Neuronal stem cell (in vitro differentiated cells): ENCODE results near the gene MAST4.

Experiments
- DNase-seq: peaks from one replicate; pipeline ENCODE4 v3.0.0-alpha.2; 2013; ENCODE audit warnings: low spot score
- H2AFZ ChIP-seq: one replicate; pipeline ENCODE4 v1.6.1; 2013; ENCODE audit warnings: mild to moderate bottlenecking, low read length, inconsistent platforms
- H2AK5ac ChIP-seq: 2 replicates; pipeline ENCODE4 v1.6.1; 2013; ENCODE audit warnings: low read depth, mild to moderate bottlenecking, inconsistent platforms, low read length, moderate library complexity, mixed read lengths
- H2BK120ac ChIP-seq: 2 replicates; pipeline ENCODE4 v1.6.1; 2013; ENCODE audit warnings: low read depth, mild to moderate bottlenecking, inconsistent platforms, low read length, moderate library complexity, mixed read lengths
- H2BK12ac ChIP-seq: one replicate; pipeline ENCODE4 v1.6.1; 2013; ENCODE audit warnings: low read length, inconsistent platforms
- H2BK15ac ChIP-seq: 2 replicates; pipeline ENCODE4 v1.6.1; 2013; ENCODE audit warnings: mild to moderate bottlenecking, low read length, inconsistent platforms, mixed read lengths
- H2BK5ac ChIP-seq: one replicate; pipeline ENCODE4 v1.6.1; 2013; ENCODE audit warnings: inconsistent platforms, mild to moderate bottlenecking, low read length, moderate library complexity
- H3K14ac ChIP-seq: one replicate; pipeline ENCODE4 v1.6.1; 2013; ENCODE audit warnings: low read length, inconsistent platforms
- H3K18ac ChIP-seq: 2 replicates; pipeline ENCODE4 v1.6.1; 2013; ENCODE audit warnings: low read length, inconsistent platforms
- H3K23ac ChIP-seq: 2 replicates; pipeline ENCODE4 v1.6.1; 2013; ENCODE audit warnings: low read depth, mild to moderate bottlenecking, mixed read lengths, low read length, inconsistent platforms; ENCODE audit not compliant: poor library complexity
- H3K27ac ChIP-seq: replicated peaks from 3 replicates; pipeline ENCODE4 v1.5.1; 2013; ENCODE audit warnings: low read length, inconsistent platforms
- H3K27me3 ChIP-seq, 3 experiments: 2 replicates each; pipeline ENCODE4 v1.6.1; 2013; ENCODE audit warnings: low read length in 3 of 3, mild to moderate bottlenecking in 2 of 3, inconsistent platforms in 1 of 3, low read depth in 1 of 3, mixed read lengths in 1 of 3, moderate library complexity in 1 of 3; ENCODE audit not compliant: control insufficient read depth in 3 of 3, insufficient read depth in 3 of 3
- H3K36me3 ChIP-seq, 2 donors: replicated peaks in 1 of 2; 2 replicates each; pipeline ENCODE4 v1.6.1; 2013; ENCODE audit warnings: low read length in 2 of 2; ENCODE audit not compliant: control insufficient read depth in 2 of 2, insufficient read depth in 2 of 2
- H3K4ac ChIP-seq: 2 replicates; pipeline ENCODE4 v1.6.1; 2013; ENCODE audit warnings: inconsistent platforms, mild to moderate bottlenecking, low read length, moderate library complexity
- H3K4me1 ChIP-seq, 2 donors: 1 replicate in 1 of 2; 2 replicates in 1 of 2; pipeline ENCODE4 v1.6.1; 2013; ENCODE audit warnings: low read length in 2 of 2, low read depth in 1 of 2; ENCODE audit not compliant: control insufficient read depth in 2 of 2, insufficient read depth in 1 of 2
- H3K4me2 ChIP-seq: one replicate; pipeline ENCODE4 v1.6.1; 2013; ENCODE audit warnings: mild to moderate bottlenecking, low read length, inconsistent platforms; ENCODE audit not compliant: insufficient read depth, poor library complexity, severe bottlenecking
- H3K4me3 ChIP-seq, 2 donors: 2 replicates each; pipeline ENCODE4 v1.5.1; 2013; ENCODE audit warnings: low read length in 2 of 2, mild to moderate bottlenecking in 2 of 2, inconsistent platforms in 1 of 2, moderate library complexity in 1 of 2
- H3K79me1 ChIP-seq: one replicate; pipeline ENCODE4 v1.6.1; 2013; ENCODE audit warnings: low read depth, mild to moderate bottlenecking, inconsistent platforms, low read length, moderate library complexity
- H3K9ac ChIP-seq: one replicate; pipeline ENCODE4 v1.6.1; 2013; ENCODE audit warnings: mild to moderate bottlenecking, low read depth, low read length, inconsistent platforms; ENCODE audit not compliant: poor library complexity
- H3K9me3 ChIP-seq, 2 donors: replicated peaks in 1 of 2; 2 replicates each; pipeline versions ENCODE3 to v1.6.1; 2013; ENCODE audit warnings: low read length in 2 of 2, mild to moderate bottlenecking in 2 of 2, inconsistent platforms in 1 of 2, low read depth in 1 of 2, mixed read lengths in 1 of 2, moderate library complexity in 1 of 2; ENCODE audit not compliant: control insufficient read depth in 2 of 2, insufficient read depth in 1 of 2
- H4K8ac ChIP-seq: one replicate; pipeline ENCODE4 v1.6.1; 2013; ENCODE audit warnings: low read depth, mild to moderate bottlenecking, inconsistent platforms, low read length, moderate library complexity
- H4K91ac ChIP-seq: one replicate; pipeline ENCODE4 v1.6.1; 2013; ENCODE audit warnings: low read length, low read depth, mild to moderate bottlenecking, inconsistent platforms; ENCODE audit not compliant: poor library complexity
- WGBS, 2 donors: extraction: QIAGEN DNeasy Blood & Tissue Kit; methylation state at CpG; one replicate each; pipeline ENCODE4 v1.1.7; 2013; ENCODE audit warnings: missing lambda C conversion rate in 2 of 2, mixed read lengths in 1 of 2; ENCODE audit not compliant: insufficient read length in 2 of 2, insufficient replicate concordance in 1 of 2; ENCODE audit errors: extremely low coverage in 2 of 2; 5-methylcytosine and 5-hydroxymethylcytosine counted together

Gene MAST4

GRCh38 chr5:66979738-66980137 lies 383.5 kb downstream of the MAST4 start:
- DNase-seq: no peak

DNA sequence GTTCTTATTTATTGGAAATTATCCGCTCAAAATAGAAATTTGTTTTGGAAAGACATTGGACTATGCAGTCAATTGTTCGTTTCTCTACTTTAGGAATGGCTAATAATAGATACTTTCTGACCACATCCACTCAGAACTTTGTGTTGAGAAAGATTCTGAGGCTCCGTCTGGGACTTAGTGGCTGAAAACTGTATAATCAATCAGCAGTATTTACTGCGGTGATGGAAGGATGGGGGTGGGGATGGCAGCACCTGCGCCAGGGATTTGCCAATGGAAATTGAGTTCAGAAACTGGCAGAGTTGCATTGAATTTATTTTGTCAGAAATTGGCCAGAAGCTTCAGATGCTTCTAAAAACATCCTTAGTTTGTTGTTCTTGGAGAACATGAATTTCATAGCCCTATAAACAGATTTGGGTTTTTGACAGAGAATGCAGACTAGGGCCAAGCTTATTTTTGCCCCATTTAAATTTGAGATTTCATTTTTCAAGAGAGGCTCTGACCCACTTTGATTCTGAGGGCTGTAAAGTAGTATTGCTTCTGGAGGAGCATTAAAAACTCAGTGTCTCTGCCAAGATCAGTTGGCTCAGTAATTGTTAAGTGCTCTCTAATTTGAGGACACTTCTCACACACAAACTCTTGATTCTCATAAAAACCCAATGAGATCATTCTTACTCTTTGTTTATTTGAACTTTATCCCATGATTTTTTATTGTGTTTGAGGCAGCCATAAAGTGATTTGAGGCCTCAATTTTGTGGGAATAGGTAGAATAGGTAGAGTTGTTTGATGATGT lies 385.3 kb downstream of the MAST4 start:
- Histone ChIP-seq H3K79me1 (no peaks in the 10 kb centered on the region), H2BK120ac (no peak overlapping the region), H3K36me3 (no peaks in the 10 kb centered on the region), H2BK5ac (no peak overlapping the region), H2BK15ac (no peak overlapping the region), H3K23ac (no peak overlapping the region), H3K27ac (no peak overlapping the region), H3K4ac (no peak overlapping the region), H4K8ac (no peak overlapping the region), H3K4me3 (no peak overlapping the region), H2AK5ac (no peak overlapping the region), H3K9ac (no peak overlapping the region), H4K91ac (no peak overlapping the region), H3K14ac (no peak overlapping the region), H3K27me3 (no peaks in the 10 kb centered on the region), H2BK12ac (no peak overlapping the region), H2AFZ (no peak overlapping the region), H3K4me1 (no peaks in the 10 kb centered on the region), H3K9me3 (no peaks in the 10 kb centered on the region), H3K18ac (no peak overlapping the region), H3K4me2 (no peak overlapping the region)
- no CpG with 5 or more reads among the region's 5 CpGs for WGBS, 2 donors
- DNase-seq: no peak

More at GRCh38 chr5:66979738-66980137, 383.5 kb downstream of the MAST4 start:
- no peak overlapping the region for H3K4ac ChIP-seq
- no peak overlapping the region for H3K14ac ChIP-seq
- no peak overlapping the region for H3K18ac ChIP-seq
- no peaks in the 10 kb centered on the region for H3K79me1 ChIP-seq
- H3K4me2 ChIP-seq: no peak overlapping the region
- H3K27ac ChIP-seq: no peak overlapping the region
- no peak overlapping the region for H2BK120ac ChIP-seq
- no peaks in the 10 kb centered on the region for H3K27me3 ChIP-seq
- peaks cover 0 to 3% of the 10 kb centered on the region in 2 donors for H3K4me1 ChIP-seq
- no peak overlapping the region for H2BK5ac ChIP-seq
- no peak overlapping the region for H3K23ac ChIP-seq
- H3K9ac ChIP-seq: no peak overlapping the region
- no CpG with 5 or more reads among the region's 3 CpGs for WGBS, 2 donors
- no peak overlapping the region for H4K91ac ChIP-seq
- no peak overlapping the region for H2AFZ ChIP-seq
- H3K9me3 ChIP-seq: peaks cover 0 to 2% of the 10 kb centered on the region in 2 donors
- no peak overlapping the region for H2AK5ac ChIP-seq
- no peak overlapping the region for H2BK12ac ChIP-seq
- H2BK15ac ChIP-seq: no peak overlapping the region
- H3K36me3 ChIP-seq: no peaks in the 10 kb centered on the region
- H3K4me3 ChIP-seq: no peak overlapping the region
- no peak overlapping the region for H4K8ac ChIP-seq

DNA sequence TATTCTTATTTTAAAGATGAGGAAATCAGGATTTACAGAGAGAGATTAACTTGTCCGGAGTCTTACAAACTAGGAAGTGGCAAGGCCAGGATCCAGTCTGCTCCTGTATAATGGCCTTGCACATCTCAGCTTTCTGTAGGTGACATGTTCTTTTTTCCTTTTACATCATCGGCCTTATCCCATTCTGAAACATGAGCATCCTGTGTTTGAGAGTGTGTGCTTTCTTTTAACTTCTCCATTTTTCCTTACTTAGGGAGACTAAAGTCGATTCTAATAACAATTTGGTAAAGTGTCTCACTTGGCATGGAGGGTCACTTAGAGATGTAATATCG lies 385.8 kb downstream of the MAST4 start:
- DNase-seq: no peak
- H3K23ac ChIP-seq: no peak overlapping the region
- H3K4ac ChIP-seq: no peak overlapping the region
- H2AFZ ChIP-seq: no peak overlapping the region
- H2BK12ac ChIP-seq: no peak overlapping the region
- H2BK120ac ChIP-seq: no peak overlapping the region
- H3K36me3 ChIP-seq: no peaks in the 10 kb centered on the region
- no peak overlapping the region for H2BK15ac ChIP-seq
- no peak overlapping the region for H3K27ac ChIP-seq
- no peaks in the 10 kb centered on the region for H3K79me1 ChIP-seq
- no peak overlapping the region for H3K18ac ChIP-seq
- no peak overlapping the region for H4K8ac ChIP-seq
- H3K14ac ChIP-seq: no peak overlapping the region
- no peak overlapping the region for H3K9ac ChIP-seq
- no peak overlapping the region for H2AK5ac ChIP-seq
- H3K27me3 ChIP-seq: no peaks in the 10 kb centered on the region
- WGBS, 2 donors: no CpG with 5 or more reads among the region's 4 CpGs
- H3K9me3 ChIP-seq: no peaks in the 10 kb centered on the region
- no peak overlapping the region for H3K4me3 ChIP-seq
- no peak overlapping the region for H4K91ac ChIP-seq
- no peak overlapping the region for H2BK5ac ChIP-seq
- no peak overlapping the region for H3K4me2 ChIP-seq
- H3K4me1 ChIP-seq: no peaks in the 10 kb centered on the region

GRCh38 chr5:66982470-66982869 lies 386.3 kb downstream of the MAST4 start:
- no peak overlapping the region for H3K27ac ChIP-seq

More at GRCh38 chr5:66982470-66982869, 386.3 kb downstream of the MAST4 start:
- H3K9ac ChIP-seq: no peak overlapping the region
- no peak overlapping the region for H2BK12ac ChIP-seq
- H3K4me1 ChIP-seq: no peaks in the 10 kb centered on the region
- H2AK5ac ChIP-seq: no peak overlapping the region
- H3K18ac ChIP-seq: no peak overlapping the region
- H3K4me2 ChIP-seq: no peak overlapping the region
- H3K27me3 ChIP-seq: no peaks in the 10 kb centered on the region
- DNase-seq: no peak
- H2BK15ac ChIP-seq: no peak overlapping the region
- H3K4ac ChIP-seq: no peak overlapping the region
- no peak overlapping the region for H2AFZ ChIP-seq
- H2BK5ac ChIP-seq: no peak overlapping the region
- no CpG with 5 or more reads among the region's 5 CpGs for WGBS, 2 donors
- no peak overlapping the region for H2BK120ac ChIP-seq
- H3K9me3 ChIP-seq: no peaks in the 10 kb centered on the region
- H3K23ac ChIP-seq: no peak overlapping the region
- no peak overlapping the region for H4K8ac ChIP-seq
- H3K79me1 ChIP-seq: no peaks in the 10 kb centered on the region
- no peak overlapping the region for H3K14ac ChIP-seq
- H3K36me3 ChIP-seq: no peaks in the 10 kb centered on the region
- H4K91ac ChIP-seq: no peak overlapping the region
- no peak overlapping the region for H3K4me3 ChIP-seq
